Measurements from ENCODE around the gene AGPAT1. TPM values are rescaled to one million over a fixed set of nuclear protein-coding genes. Genes with fewer than 3 reads are reported as not detected.

The AGPAT1 gene
- total and polyA plus RNA-seq, 9 donors = 32.3 to 71.7 (median 61.7) TPM

DNA sequence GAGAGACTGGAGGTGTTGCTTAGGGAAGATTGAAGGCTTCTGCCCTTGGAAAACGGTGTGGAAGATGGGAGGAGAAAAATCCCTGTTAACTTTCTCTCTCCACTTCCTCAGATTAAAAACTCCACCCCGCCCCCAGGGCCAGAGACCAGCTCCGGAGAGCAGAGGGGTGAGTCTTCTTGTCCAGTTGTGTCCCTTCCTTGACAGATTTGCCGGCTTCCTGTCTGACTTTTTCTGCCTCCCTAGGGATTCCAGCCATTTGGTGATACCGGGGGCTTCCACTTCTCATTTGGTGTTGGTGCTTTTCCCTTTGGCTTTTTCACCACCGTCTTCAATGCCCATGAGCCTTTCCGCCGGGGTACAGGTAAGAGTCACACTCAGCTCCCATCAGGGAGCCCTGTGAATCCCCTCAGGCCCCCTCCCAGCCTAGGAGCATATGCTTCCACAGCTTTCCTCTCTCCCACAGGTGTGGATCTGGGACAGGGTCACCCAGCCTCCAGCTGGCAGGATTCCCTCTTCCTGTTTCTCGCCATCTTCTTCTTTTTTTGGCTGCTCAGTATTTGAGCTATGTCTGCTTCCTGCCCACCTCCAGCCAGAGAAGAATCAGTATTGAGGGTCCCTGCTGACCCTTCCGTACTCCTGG is 4.0 kb upstream of the AGPAT1 start:
- Histone ChIP-seq H3K27ac (ENCODE audit: low read length) (no peak overlapping the region), H3K4me3 (ENCODE audit: low read length) (no peak overlapping the region)
- 77% methylated on average over 6 of the region's 10 CpGs for WGBS (ENCODE audit: insufficient coverage)

DNA sequence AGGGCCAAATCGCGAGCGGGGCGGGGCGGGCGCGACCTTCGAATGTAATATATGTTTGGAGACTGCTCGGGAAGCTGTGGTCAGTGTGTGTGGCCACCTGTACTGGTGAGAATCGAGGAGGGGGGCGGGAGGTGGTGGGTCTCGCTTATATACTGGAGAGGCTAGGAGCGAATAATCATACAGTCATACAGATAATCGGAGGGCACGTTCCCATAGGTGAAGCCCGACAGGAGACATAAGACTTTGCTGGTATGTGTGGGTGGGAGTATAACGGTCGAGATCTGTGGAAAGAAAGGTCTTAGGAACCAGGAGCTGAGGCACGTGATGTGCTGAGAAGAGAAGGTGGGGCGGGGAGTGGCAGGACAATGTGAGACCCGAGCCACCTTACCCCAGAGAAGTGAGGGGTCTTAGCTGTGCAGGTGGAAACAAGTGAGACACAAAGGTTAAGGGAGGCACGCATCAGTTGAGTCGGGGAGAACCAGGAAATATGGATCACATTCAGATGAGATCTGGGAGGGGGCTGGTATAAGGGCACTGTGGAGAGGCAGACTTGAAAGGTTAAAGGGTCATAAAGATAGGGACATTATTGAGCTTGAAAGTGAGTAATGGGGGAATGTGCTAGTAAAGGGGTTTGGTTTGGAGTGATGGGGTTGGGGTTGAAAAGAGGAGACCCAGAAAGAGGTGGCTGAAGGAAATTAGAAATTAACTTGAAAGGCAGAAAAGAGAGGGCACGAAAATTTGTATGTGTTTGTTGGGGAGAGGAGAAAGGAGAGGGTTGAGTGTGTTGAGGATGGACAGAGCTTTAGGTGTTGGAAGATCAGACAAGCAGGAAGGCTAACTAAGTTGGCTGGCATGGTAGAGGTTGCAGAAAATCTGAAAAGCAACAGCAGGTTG is 2.9 kb upstream of the AGPAT1 start:
- 5% methylated on average over 20 of the region's 24 CpGs for WGBS (ENCODE audit: insufficient coverage)
- H3K9me3 ChIP-seq (replicated peaks; ENCODE audit: control insufficient read depth, low read depth, low read length) = no peaks in the 10 kb centered on the region
- peak overlapping the region; percentile 100 for H3K27ac ChIP-seq (ENCODE audit: low read length)
- H3K36me3 ChIP-seq (ENCODE audit: control insufficient read depth, insufficient read depth, low read length) = peaks cover 32% of the 10 kb centered on the region
- no peak for DNase-seq
- H3K4me3 ChIP-seq (ENCODE audit: low read length) = peak overlapping the region; percentile 77
- H3K4me1 ChIP-seq (ENCODE audit: control insufficient read depth, insufficient read depth, low read length) = peaks cover 40% of the 10 kb centered on the region
- H3K27me3 ChIP-seq (ENCODE audit: control insufficient read depth, insufficient read depth, low read length) = no peaks in the 10 kb centered on the region

More for the DNA sequence above, 4.0 kb upstream of the AGPAT1 start:
- Histone ChIP-seq H3K36me3 (ENCODE audit: control insufficient read depth, insufficient read depth, low read length) (peaks cover 38% of the 10 kb centered on the region), H3K4me1 (ENCODE audit: control insufficient read depth, insufficient read depth, low read length) (peaks cover 40% of the 10 kb centered on the region), H3K27me3 (ENCODE audit: control insufficient read depth, insufficient read depth, low read length) (no peaks in the 10 kb centered on the region), H3K9me3 (replicated peaks; ENCODE audit: control insufficient read depth, low read depth, low read length) (no peaks in the 10 kb centered on the region)
- DNase-seq = peak; percentile 27

DNA sequence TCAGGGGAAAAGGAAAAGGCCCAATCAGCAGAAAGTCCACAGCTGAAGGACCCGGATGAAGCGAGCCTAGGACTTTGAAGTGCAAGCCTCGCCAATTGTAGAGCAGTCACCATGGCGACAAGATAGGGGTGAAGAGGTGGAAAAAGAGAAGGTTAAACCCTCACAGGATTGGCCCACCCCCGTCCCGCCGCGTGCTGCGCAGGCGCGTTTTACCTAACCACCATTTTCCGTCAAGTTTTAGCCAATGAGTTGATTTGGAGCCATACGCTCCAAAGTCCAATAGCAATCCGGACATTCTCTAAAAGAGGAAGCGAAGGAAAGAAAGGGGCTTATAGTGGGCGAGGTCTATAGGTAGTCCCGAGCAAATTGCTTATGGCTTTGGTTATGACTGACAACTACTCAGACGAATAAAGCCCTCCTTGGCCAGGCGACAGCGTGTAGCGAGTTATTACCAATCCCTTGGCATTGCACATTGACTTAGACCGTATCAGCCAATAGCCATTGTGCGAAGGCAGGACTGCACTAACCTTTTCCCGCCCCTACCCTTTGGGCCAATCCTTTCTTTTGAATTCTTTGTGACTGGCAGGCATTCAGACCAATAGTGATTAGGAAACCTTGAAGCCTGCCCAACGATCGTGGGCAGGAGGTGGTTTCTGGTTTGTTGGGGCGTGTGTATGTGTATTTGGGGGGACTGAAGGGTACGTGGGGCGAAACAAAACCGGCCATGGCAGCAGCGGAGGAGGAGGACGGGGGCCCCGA is 2.1 kb upstream of the AGPAT1 start, which contains the start of gene RNF5:
Gene RNF5 (plus strand): TSS at position 618 of the 759 bp plus-strand sequence. CDS start 107 bp downstream, at position 725.
- under 1% methylated on average over 19 of the region's 33 CpGs for WGBS (ENCODE audit: insufficient coverage)

DNA sequence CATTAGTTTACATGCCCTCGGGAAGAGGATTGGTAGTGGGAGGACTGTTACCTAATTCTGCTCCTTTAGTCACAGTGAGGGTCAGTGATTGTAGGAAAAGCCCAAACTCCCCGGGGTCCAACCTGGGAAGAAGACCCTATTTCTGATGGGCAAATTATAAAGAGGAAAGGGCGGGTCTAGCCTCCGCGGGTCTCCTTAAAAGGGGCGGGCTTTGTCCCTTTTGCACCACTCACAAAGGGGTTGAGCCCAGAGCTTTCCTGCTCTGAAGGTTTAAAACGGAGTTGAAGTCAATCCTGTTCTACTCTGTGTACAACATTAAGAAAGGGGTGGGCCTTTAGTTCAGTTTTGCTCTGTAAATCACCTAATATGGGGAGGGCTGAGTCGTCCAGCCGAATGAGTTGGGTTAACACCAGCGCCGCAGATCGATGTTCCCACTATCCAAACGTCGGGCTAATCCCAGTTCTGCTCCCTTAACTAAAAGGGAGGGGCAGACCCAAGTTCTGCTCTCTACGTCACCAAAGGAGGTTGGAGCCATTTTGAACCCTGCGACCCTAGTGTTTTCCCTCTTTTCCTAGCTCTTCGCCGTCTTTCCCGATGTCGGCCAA is 1.4 kb upstream of the AGPAT1 start:
- no peaks in the 10 kb centered on the region for H3K9me3 ChIP-seq (replicated peaks; ENCODE audit: control insufficient read depth, low read depth, low read length)
- 0% methylated on average over 11 of the region's 20 CpGs for WGBS (ENCODE audit: insufficient coverage)
- H3K4me3 ChIP-seq (ENCODE audit: low read length) = peak overlapping the region; percentile 77
- no peak for DNase-seq
- peaks cover 44% of the 10 kb centered on the region for H3K4me1 ChIP-seq (ENCODE audit: control insufficient read depth, insufficient read depth, low read length)
- peaks cover 24% of the 10 kb centered on the region for H3K36me3 ChIP-seq (ENCODE audit: control insufficient read depth, insufficient read depth, low read length)
- H3K27me3 ChIP-seq (ENCODE audit: control insufficient read depth, insufficient read depth, low read length) = no peaks in the 10 kb centered on the region
- H3K27ac ChIP-seq (ENCODE audit: low read length) = peak overlapping the region; percentile 100

More for the DNA sequence above, 2.1 kb upstream of the AGPAT1 start, which contains the start of gene RNF5:
- peak within 1 kb of the TSS; percentile 100 for H3K27ac ChIP-seq (ENCODE audit: low read length)
- DNase-seq = peak; percentile 100
- no peaks in the 10 kb centered on the region for H3K27me3 ChIP-seq (ENCODE audit: control insufficient read depth, insufficient read depth, low read length)
- peaks cover 30% of the 10 kb centered on the region for H3K36me3 ChIP-seq (ENCODE audit: control insufficient read depth, insufficient read depth, low read length)
- peak within 1 kb of the TSS; percentile 77 for H3K4me3 ChIP-seq (ENCODE audit: low read length)
- H3K9me3 ChIP-seq (replicated peaks; ENCODE audit: control insufficient read depth, low read depth, low read length) = no peaks in the 10 kb centered on the region
- peaks cover 41% of the 10 kb centered on the region for H3K4me1 ChIP-seq (ENCODE audit: control insufficient read depth, insufficient read depth, low read length)

DNA sequence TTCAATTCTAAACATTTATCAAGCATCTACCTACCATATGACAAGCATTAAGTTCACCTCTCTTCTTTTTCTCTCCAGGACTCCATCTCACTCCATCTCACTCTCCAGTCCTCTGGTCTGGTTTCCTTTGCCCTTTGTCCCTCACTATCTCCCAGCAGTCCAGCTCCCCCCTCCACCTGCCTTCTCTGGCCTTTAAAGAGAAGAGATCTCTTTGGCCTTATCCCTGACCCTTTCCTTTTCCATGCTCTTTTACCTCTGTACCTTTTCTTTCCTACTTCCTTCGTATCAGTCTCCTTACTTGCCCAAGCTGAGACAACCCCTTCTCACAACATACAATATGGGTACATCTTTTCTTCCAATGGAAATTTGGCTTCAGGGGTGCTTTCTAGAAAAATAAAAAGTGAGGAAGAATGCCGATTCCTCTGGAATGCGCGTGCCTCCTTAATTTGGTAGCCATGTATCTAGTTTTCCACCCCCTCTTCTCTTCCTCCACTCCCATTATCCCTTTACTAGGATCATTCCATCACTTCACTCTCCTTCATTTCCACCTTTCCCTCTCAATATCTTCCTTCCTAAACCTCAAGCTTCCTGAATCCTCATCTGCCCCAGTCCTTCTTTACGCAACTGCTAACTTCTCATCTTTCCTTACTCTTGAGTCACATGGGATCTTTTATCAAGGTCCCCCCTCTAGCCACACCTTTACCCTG is 745 bp upstream of the AGPAT1 start:
- 0% methylated on average over 4 of the region's 5 CpGs for WGBS (ENCODE audit: insufficient coverage)
- Histone ChIP-seq H3K27ac (ENCODE audit: low read length) (peak overlapping the region; percentile 100), H3K27me3 (ENCODE audit: control insufficient read depth, insufficient read depth, low read length) (no peaks in the 10 kb centered on the region), H3K4me3 (ENCODE audit: low read length) (peak overlapping the region; percentile 92), H3K9me3 (replicated peaks; ENCODE audit: control insufficient read depth, low read depth, low read length) (no peaks in the 10 kb centered on the region), H3K36me3 (ENCODE audit: control insufficient read depth, insufficient read depth, low read length) (peaks cover 20% of the 10 kb centered on the region), H3K4me1 (ENCODE audit: control insufficient read depth, insufficient read depth, low read length) (peaks cover 44% of the 10 kb centered on the region)
- DNase-seq = peak; percentile 41

DNA sequence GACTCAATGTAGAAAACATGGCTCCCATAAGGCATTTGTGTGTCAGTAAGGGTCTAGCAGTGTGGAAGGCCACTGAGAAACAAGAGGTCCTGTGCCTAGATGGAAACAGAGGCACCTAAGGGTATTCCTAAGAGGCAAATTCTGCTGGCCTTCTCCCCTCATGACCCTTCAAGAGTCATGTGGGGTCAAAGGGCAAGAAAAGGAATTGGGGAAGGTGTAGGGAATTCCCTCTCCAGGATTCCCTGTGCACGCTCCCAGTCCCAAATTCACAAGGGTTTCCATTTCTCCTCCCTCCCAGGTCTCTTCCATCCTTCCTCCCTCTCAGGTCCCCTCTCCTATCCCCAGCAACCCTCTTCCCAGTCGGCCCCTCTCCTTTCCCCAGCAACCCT is 568 bp downstream of the AGPAT1 start:
- peak; percentile 36 for DNase-seq
- H3K27ac ChIP-seq (ENCODE audit: low read length) = peak overlapping the region; percentile 76
- peaks cover 44% of the 10 kb centered on the region for H3K4me1 ChIP-seq (ENCODE audit: control insufficient read depth, insufficient read depth, low read length)
- H3K27me3 ChIP-seq (ENCODE audit: control insufficient read depth, insufficient read depth, low read length) = no peaks in the 10 kb centered on the region
- peaks cover 22% of the 10 kb centered on the region for H3K36me3 ChIP-seq (ENCODE audit: control insufficient read depth, insufficient read depth, low read length)
- H3K9me3 ChIP-seq (replicated peaks; ENCODE audit: control insufficient read depth, low read depth, low read length) = no peaks in the 10 kb centered on the region
- 17% methylated on average over 2 of the region's 2 CpGs for WGBS (ENCODE audit: insufficient coverage)
- peak overlapping the region; percentile 92 for H3K4me3 ChIP-seq (ENCODE audit: low read length)

DNA sequence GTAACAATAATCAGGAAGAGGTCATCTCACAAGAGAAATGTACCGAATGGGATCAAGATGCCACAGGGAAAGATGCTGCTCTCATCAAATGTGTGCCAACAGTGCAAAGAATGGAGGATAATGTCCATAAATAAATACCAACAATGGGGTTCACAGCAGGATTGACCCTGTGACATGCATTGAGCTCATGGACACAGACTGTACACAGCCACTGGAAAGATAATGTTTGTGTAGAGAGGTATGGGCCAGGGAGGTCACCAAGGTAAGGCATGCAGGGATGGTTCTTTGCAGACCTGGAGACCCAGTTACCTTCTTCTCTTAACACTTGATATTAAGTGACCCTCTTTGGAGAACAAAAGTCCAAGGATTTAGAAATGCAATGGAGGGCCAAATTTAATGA is 1.5 kb downstream of the AGPAT1 start:
- H3K36me3 ChIP-seq (ENCODE audit: control insufficient read depth, insufficient read depth, low read length) = peaks cover 26% of the 10 kb centered on the region
- WGBS (ENCODE audit: insufficient coverage) = 100% methylated on average over 1 of the region's 1 CpG
- H3K4me3 ChIP-seq (ENCODE audit: low read length) = no peak overlapping the region
- no peak overlapping the region for H3K27ac ChIP-seq (ENCODE audit: low read length)
- no peaks in the 10 kb centered on the region for H3K9me3 ChIP-seq (replicated peaks; ENCODE audit: control insufficient read depth, low read depth, low read length)
- no peaks in the 10 kb centered on the region for H3K27me3 ChIP-seq (ENCODE audit: control insufficient read depth, insufficient read depth, low read length)
- DNase-seq = peak; percentile 4
- peaks cover 36% of the 10 kb centered on the region for H3K4me1 ChIP-seq (ENCODE audit: control insufficient read depth, insufficient read depth, low read length)

DNA sequence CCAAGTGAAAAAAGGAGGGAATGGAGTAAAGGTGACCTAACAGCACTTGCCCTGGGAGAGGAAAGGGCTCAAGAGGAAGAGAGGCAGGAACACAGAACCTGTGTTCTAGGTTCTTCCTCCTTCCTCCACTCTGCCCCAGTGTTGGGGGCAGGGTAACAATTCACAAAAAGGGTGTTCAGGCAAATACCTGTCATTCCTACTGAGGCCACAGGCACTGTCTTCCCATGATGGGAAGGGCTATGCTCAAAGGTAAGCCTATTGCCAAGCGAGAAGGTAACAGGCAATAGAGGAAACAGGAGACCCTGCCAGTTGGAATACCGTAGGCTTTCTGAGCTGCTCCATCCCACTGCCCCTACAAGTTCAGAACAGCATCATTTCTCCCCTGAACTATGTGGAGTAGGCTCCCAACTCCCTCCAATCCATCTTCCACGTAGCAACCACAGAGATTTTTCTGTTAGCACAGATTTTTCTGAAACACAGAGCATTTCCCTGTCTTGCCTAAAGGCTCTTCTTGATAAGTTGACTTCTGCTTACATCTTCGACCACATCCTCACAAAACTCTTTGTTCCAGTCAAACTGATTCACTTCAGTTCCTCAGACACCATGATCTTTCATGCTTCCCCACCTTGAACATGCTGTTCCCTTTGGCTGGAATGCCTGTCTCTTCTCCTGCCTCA is 2.7 kb downstream of the AGPAT1 start:
- Histone ChIP-seq H3K9me3 (replicated peaks; ENCODE audit: control insufficient read depth, low read depth, low read length) (no peaks in the 10 kb centered on the region), H3K36me3 (ENCODE audit: control insufficient read depth, insufficient read depth, low read length) (peaks cover 37% of the 10 kb centered on the region), H3K4me1 (ENCODE audit: control insufficient read depth, insufficient read depth, low read length) (peaks cover 27% of the 10 kb centered on the region), H3K27ac (ENCODE audit: low read length) (no peak overlapping the region), H3K27me3 (ENCODE audit: control insufficient read depth, insufficient read depth, low read length) (no peaks in the 10 kb centered on the region), H3K4me3 (ENCODE audit: low read length) (no peak overlapping the region)
- 80% methylated on average over 4 of the region's 4 CpGs for WGBS (ENCODE audit: insufficient coverage)
- DNase-seq = peak; percentile 6

DNA sequence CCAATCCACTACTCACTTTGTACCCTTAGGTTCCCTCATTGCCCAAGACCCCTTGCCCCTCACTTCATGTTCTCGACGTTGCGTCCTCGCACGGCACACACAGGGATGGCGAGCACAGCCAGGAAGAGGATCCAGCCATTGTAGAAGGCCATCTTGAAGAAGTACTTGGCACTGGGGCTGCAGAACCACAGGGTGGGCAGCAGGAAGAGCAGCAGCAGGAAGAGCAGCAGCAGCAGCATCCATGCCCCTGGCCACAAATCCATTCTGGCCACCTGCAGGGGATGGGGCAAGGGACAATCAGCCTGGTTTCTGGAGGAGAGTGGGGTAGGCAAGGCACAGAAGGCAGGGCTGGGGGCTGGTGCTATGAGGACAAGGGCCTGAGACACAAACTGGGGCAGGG is 4.7 kb downstream of the AGPAT1 start:
- Histone ChIP-seq H3K36me3 (ENCODE audit: control insufficient read depth, insufficient read depth, low read length) (peaks cover 57% of the 10 kb centered on the region), H3K27ac (ENCODE audit: low read length) (no peak overlapping the region), H3K4me1 (ENCODE audit: control insufficient read depth, insufficient read depth, low read length) (peaks cover 16% of the 10 kb centered on the region), H3K27me3 (ENCODE audit: control insufficient read depth, insufficient read depth, low read length) (no peaks in the 10 kb centered on the region), H3K4me3 (ENCODE audit: low read length) (no peak overlapping the region), H3K9me3 (replicated peaks; ENCODE audit: control insufficient read depth, low read depth, low read length) (no peaks in the 10 kb centered on the region)
- 96% methylated on average over 6 of the region's 6 CpGs for WGBS (ENCODE audit: insufficient coverage)
- no peak for DNase-seq

Measured in muscle of leg (tissue), 11 donors.